ENCODE measurements around the gene CCBE1. TPM values are rescaled to one million over a fixed set of nuclear protein-coding genes. Genes with fewer than 3 reads are reported as not detected.

Gene CCBE1
- total and polyA plus RNA-seq, 4 donors, result 3.4 to 59.0 (median 21.9) TPM

DNA sequence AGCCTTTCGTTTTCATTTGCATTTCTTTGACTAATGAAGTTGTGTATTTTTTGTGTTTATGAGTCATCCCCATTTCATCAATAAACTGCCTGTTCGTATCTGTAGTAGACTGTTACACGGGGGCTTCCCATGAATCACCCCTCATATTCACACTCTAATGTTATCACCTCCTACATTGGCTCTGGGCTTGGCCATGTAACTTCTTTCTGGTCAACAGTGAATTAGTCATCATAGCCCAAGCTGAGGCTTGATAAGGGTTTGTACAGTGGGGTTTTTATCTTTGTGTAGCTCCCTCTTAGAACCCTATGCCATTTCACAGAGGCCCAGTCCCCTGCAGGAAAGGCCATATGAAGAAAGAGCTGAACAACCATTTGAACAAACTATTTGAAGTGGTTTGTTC, 151.0 kb downstream of the CCBE1 start:
- 56 to 79% methylated on average over 3 of the region's 3 CpGs for WGBS, 2 donors
- no peaks in the 10 kb centered on the region for H3K36me3 ChIP-seq (ENCODE audit: control insufficient read depth in 4 of 4, insufficient read depth in 4 of 4, low read length in 4 of 4)
- H3K27me3 ChIP-seq (ENCODE audit: control insufficient read depth in 3 of 3, insufficient read depth in 3 of 3, low read length in 2 of 3), result no peaks in the 10 kb centered on the region
- TF ChIP-seq, protein P1, sequence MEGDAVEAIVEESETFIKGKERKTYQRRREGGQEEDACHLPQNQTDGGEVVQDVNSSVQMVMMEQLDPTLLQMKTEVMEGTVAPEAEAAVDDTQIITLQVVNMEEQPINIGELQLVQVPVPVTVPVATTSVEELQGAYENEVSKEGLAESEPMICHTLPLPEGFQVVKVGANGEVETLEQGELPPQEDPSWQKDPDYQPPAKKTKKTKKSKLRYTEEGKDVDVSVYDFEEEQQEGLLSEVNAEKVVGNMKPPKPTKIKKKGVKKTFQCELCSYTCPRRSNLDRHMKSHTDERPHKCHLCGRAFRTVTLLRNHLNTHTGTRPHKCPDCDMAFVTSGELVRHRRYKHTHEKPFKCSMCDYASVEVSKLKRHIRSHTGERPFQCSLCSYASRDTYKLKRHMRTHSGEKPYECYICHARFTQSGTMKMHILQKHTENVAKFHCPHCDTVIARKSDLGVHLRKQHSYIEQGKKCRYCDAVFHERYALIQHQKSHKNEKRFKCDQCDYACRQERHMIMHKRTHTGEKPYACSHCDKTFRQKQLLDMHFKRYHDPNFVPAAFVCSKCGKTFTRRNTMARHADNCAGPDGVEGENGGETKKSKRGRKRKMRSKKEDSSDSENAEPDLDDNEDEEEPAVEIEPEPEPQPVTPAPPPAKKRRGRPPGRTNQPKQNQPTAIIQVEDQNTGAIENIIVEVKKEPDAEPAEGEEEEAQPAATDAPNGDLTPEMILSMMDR (IDR thresholded peaks at IDR 0.05; ENCODE audit: control extremely low read depth, extremely low read depth), result no peak
- H3K4me3 ChIP-seq, result no peak overlapping the region
- H3K9me3 ChIP-seq (ENCODE audit: control insufficient read depth in 4 of 4, insufficient read depth in 3 of 4, low read length in 3 of 4), result no peaks in the 10 kb centered on the region
- DNase-seq, result no peak
- ATAC-seq (ENCODE audit: insufficient read depth, low FRiP score), result peak; percentile 44
- peaks cover 0 to 45% (median 16%) of the 10 kb centered on the region in 5 donors for H3K4me1 ChIP-seq (ENCODE audit: control insufficient read depth in 5 of 5, insufficient read depth in 5 of 5, low read length in 5 of 5)
- no peak overlapping the region for H3K27ac ChIP-seq (ENCODE audit: low read depth in 1 of 2, low read length in 1 of 2)
- no peak overlapping the region for H3K9ac ChIP-seq (ENCODE audit: insufficient read depth in 1 of 2, low read length in 2 of 2)

DNA sequence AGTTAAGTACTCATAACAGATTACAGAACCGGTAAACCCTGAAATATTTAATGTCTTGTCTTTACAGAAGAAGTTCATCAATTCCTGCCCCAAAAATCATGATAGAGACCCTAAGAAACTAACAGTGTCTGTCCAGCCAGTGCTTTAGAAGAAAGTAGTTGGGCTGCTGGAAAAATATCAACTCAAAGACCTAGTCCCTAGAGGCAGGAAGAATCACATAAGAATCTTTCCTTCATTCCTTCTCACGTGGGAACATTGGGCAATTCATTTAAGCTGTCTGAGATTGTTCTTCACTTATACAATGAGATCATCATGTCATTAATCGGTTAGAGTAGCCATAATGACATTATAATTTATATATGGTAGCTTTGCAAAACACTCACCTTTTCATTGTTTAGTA, 156.4 kb downstream of the CCBE1 start:
- ATAC-seq (ENCODE audit: insufficient read depth, low FRiP score) (no peak), DNase-seq (peak in 1 of 3 donors; percentile 52)
- WGBS, 2 donors, result 52 to 65% methylated on average over 3 of the region's 3 CpGs

DNA sequence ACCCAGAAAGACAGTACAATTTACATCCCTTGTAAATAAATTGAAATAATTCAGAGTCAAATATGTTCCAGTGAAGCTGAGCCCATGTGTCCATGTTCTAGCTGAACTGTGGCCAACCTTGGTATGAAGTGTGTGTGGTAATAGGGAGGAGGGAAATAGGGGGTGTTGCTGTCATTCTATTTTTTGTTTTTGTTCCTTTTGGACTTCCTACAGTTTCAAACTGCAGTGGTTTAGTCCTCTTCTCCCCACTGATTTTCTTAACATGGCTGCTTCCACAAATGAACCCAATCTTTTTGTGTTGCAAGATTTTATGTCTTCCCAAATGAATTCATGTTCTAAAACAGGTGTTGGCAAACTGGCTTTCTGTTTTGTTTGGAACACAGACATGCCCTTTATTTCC, 156.9 kb downstream of the CCBE1 start:
- no peak overlapping the region for H3K9ac ChIP-seq (ENCODE audit: insufficient read depth in 1 of 2, low read length in 2 of 2)
- TF ChIP-seq, protein P1 (IDR thresholded peaks at IDR 0.05; ENCODE audit: control extremely low read depth, extremely low read depth), result no peak
- H3K9me3 ChIP-seq (ENCODE audit: control insufficient read depth in 4 of 4, insufficient read depth in 3 of 4, low read length in 3 of 4), result no peaks in the 10 kb centered on the region
- no peak overlapping the region for H3K27ac ChIP-seq (ENCODE audit: low read depth in 1 of 2, low read length in 1 of 2)
- no peak for ATAC-seq (ENCODE audit: insufficient read depth, low FRiP score)
- peaks cover 0 to 23% (median 0%) of the 10 kb centered on the region in 5 donors for H3K4me1 ChIP-seq (ENCODE audit: control insufficient read depth in 5 of 5, insufficient read depth in 5 of 5, low read length in 5 of 5)
- no peaks in the 10 kb centered on the region for H3K27me3 ChIP-seq (ENCODE audit: control insufficient read depth in 3 of 3, insufficient read depth in 3 of 3, low read length in 2 of 3)
- no peaks in the 10 kb centered on the region for H3K36me3 ChIP-seq (ENCODE audit: control insufficient read depth in 4 of 4, insufficient read depth in 4 of 4, low read length in 4 of 4)
- peak in 2 of 3 donors; percentile 79 to 85 for DNase-seq
- H3K4me3 ChIP-seq, result no peak overlapping the region

More for the DNA sequence above, 156.4 kb downstream of the CCBE1 start:
- Histone ChIP-seq H3K9me3 (ENCODE audit: control insufficient read depth in 4 of 4, insufficient read depth in 3 of 4, low read length in 3 of 4) (no peaks in the 10 kb centered on the region), H3K4me3 (no peak overlapping the region), H3K4me1 (ENCODE audit: control insufficient read depth in 5 of 5, insufficient read depth in 5 of 5, low read length in 5 of 5) (peaks cover 0 to 20% (median 0%) of the 10 kb centered on the region in 5 donors), H3K27ac (ENCODE audit: low read depth in 1 of 2, low read length in 1 of 2) (no peak overlapping the region), H3K9ac (ENCODE audit: insufficient read depth in 1 of 2, low read length in 2 of 2) (no peak overlapping the region), H3K36me3 (ENCODE audit: control insufficient read depth in 4 of 4, insufficient read depth in 4 of 4, low read length in 4 of 4) (no peaks in the 10 kb centered on the region), H3K27me3 (ENCODE audit: control insufficient read depth in 3 of 3, insufficient read depth in 3 of 3, low read length in 2 of 3) (no peaks in the 10 kb centered on the region)
- TF ChIP-seq, protein P1 (IDR thresholded peaks at IDR 0.05; ENCODE audit: control extremely low read depth, extremely low read depth), result no peak

DNA sequence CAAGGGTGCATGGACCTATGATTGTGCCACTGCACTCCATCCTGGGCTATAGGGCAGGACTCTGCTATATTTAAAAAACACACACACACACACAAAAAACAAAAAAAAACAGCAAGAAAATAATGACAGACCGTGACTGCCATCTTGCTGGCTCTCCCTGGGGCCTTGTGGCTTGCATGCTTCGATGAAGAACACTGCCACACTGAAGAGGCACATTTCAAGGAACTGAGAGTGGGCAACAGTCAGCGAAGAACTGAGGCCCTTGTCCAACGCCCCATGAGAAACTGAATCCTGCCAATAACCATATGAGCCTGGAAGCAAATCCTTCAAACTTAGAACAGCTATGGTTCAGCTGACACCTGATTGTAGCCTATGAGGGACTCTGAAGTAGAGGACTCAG, 158.1 kb downstream of the CCBE1 start:
- Histone ChIP-seq H3K9me3 (ENCODE audit: control insufficient read depth in 4 of 4, insufficient read depth in 3 of 4, low read length in 3 of 4) (no peaks in the 10 kb centered on the region), H3K4me1 (ENCODE audit: control insufficient read depth in 5 of 5, insufficient read depth in 5 of 5, low read length in 5 of 5) (peaks cover 0 to 31% (median 0%) of the 10 kb centered on the region in 5 donors), H3K36me3 (ENCODE audit: control insufficient read depth in 4 of 4, insufficient read depth in 4 of 4, low read length in 4 of 4) (no peaks in the 10 kb centered on the region), H3K27me3 (ENCODE audit: control insufficient read depth in 3 of 3, insufficient read depth in 3 of 3, low read length in 2 of 3) (no peaks in the 10 kb centered on the region), H3K27ac (ENCODE audit: low read depth in 1 of 2, low read length in 1 of 2) (no peak overlapping the region), H3K4me3 (no peak overlapping the region), H3K9ac (ENCODE audit: insufficient read depth in 1 of 2, low read length in 2 of 2) (no peak overlapping the region)
- WGBS, 2 donors, result 92 to 96% methylated on average over 4 of the region's 4 CpGs
- no peak for ATAC-seq (ENCODE audit: insufficient read depth, low FRiP score)
- TF ChIP-seq, protein P1 (IDR thresholded peaks at IDR 0.05; ENCODE audit: control extremely low read depth, extremely low read depth), result no peak
- DNase-seq, result no peak
